ENCODE measurements around the gene NANS. TPM values are rescaled to one million over a fixed set of nuclear protein-coding genes. Genes with fewer than 3 reads are reported as not detected.

The NANS gene
- total RNA-seq, 1 donor from 2014 or later = 13.0 TPM

DNA sequence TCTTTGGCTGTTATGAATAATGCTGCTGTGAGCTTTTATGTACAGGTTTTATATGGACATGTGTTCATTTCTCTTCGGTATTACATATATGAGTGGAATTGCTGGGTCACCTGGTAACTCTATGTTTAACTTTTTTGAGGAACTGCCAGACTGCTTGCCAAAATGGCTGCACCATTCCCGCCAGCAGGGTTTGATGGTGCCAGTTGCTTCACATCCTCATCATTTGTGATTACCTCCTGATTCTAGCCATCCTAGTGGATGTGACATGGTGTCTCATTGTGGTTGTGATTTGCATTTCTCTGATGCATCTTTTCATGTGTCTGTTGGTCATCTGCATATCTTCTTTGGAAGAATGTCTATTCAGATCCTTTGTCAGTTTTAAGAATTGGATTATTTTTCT lies 10.7 kb downstream of the NANS start:
- H3K36me3 ChIP-seq = no peaks in the 10 kb centered on the region
- no peaks in the 10 kb centered on the region for H3K27me3 Mint-ChIP-seq (ENCODE audit: insufficient read depth, low read depth)
- H2AFZ ChIP-seq (replicated peaks) = no peak overlapping the region
- no peak overlapping the region for H3K4me3 Mint-ChIP-seq
- peaks cover 3% of the 10 kb centered on the region for H3F3A ChIP-seq (ENCODE audit: low read depth)
- no peak overlapping the region for H3K27ac Mint-ChIP-seq
- no peak for DNase-seq (ENCODE audit: low spot score)
- H3K79me2 ChIP-seq (ENCODE audit: low read depth) = no peaks in the 10 kb centered on the region
- no peaks in the 10 kb centered on the region for H3K9me3 ChIP-seq (ENCODE audit: low read depth)
- peaks cover 8% of the 10 kb centered on the region for H3K36me3 Mint-ChIP-seq
- H3K9me3 Mint-ChIP-seq = no peaks in the 10 kb centered on the region
- H4K20me1 ChIP-seq (ENCODE audit: low read depth) = no peaks in the 10 kb centered on the region
- TF ChIP-seq EZH2 (IDR thresholded peaks at IDR 0.05) (no peak), EZH2phosphoT487 (IDR thresholded peaks at IDR 0.05) (no peak)
- TF ChIP-seq, protein P1, sequence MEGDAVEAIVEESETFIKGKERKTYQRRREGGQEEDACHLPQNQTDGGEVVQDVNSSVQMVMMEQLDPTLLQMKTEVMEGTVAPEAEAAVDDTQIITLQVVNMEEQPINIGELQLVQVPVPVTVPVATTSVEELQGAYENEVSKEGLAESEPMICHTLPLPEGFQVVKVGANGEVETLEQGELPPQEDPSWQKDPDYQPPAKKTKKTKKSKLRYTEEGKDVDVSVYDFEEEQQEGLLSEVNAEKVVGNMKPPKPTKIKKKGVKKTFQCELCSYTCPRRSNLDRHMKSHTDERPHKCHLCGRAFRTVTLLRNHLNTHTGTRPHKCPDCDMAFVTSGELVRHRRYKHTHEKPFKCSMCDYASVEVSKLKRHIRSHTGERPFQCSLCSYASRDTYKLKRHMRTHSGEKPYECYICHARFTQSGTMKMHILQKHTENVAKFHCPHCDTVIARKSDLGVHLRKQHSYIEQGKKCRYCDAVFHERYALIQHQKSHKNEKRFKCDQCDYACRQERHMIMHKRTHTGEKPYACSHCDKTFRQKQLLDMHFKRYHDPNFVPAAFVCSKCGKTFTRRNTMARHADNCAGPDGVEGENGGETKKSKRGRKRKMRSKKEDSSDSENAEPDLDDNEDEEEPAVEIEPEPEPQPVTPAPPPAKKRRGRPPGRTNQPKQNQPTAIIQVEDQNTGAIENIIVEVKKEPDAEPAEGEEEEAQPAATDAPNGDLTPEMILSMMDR (IDR thresholded peaks at IDR 0.05) = no peak
- H3K4me1 Mint-ChIP-seq = no peaks in the 10 kb centered on the region
- no peak overlapping the region for H3K27ac ChIP-seq
- H3K27me3 ChIP-seq = no peaks in the 10 kb centered on the region
- no peak overlapping the region for H3K9ac ChIP-seq
- no peak overlapping the region for H3K4me3 ChIP-seq
- no peaks in the 10 kb centered on the region for H3K4me1 ChIP-seq
- H3K4me2 ChIP-seq = no peak overlapping the region

- no peaks in the 10 kb centered on the region for H3K27me3 ChIP-seq
- H3K4me2 ChIP-seq = no peak overlapping the region
- H4K20me1 ChIP-seq (ENCODE audit: low read depth) = no peaks in the 10 kb centered on the region
- H3K9ac ChIP-seq = no peak overlapping the region
- H3K36me3 ChIP-seq = no peaks in the 10 kb centered on the region
- no peak overlapping the region for H3K4me3 Mint-ChIP-seq
- H3K27me3 Mint-ChIP-seq (ENCODE audit: insufficient read depth, low read depth) = no peaks in the 10 kb centered on the region
- peaks cover 3% of the 10 kb centered on the region for H3F3A ChIP-seq (ENCODE audit: low read depth)
- H3K4me1 Mint-ChIP-seq = peaks cover 2% of the 10 kb centered on the region
- no peaks in the 10 kb centered on the region for H3K9me3 Mint-ChIP-seq
- no peak overlapping the region for H3K27ac ChIP-seq
- DNase-seq (ENCODE audit: low spot score) = no peak
- no peaks in the 10 kb centered on the region for H3K36me3 Mint-ChIP-seq
- TF ChIP-seq EZH2phosphoT487 (IDR thresholded peaks at IDR 0.05) (no peak), EZH2 (IDR thresholded peaks at IDR 0.05) (no peak)
- H3K79me2 ChIP-seq (ENCODE audit: low read depth) = no peaks in the 10 kb centered on the region
- H2AFZ ChIP-seq (replicated peaks) = no peak overlapping the region
- H3K4me3 ChIP-seq = no peak overlapping the region
- no peaks in the 10 kb centered on the region for H3K9me3 ChIP-seq (ENCODE audit: low read depth)
- peaks cover under 1% of the 10 kb centered on the region for H3K4me1 ChIP-seq
- H3K27ac Mint-ChIP-seq = no peak overlapping the region
Measured at GRCh38 chr9:98069551-98069950, 13.0 kb downstream of the NANS start.

- Histone ChIP-seq H3K9me3 (ENCODE audit: low read depth) (no peaks in the 10 kb centered on the region), H3K79me2 (ENCODE audit: low read depth) (no peaks in the 10 kb centered on the region), H3K9ac (no peak overlapping the region), H3F3A (ENCODE audit: low read depth) (no peaks in the 10 kb centered on the region), H3K27me3 (no peaks in the 10 kb centered on the region), H3K4me3 (no peak overlapping the region), H2AFZ (replicated peaks) (no peak overlapping the region), H3K4me2 (no peak overlapping the region), H3K36me3 (no peaks in the 10 kb centered on the region), H3K4me1 (peaks cover 3% of the 10 kb centered on the region), H4K20me1 (ENCODE audit: low read depth) (no peaks in the 10 kb centered on the region), H3K27ac (no peak overlapping the region)
- H3K36me3 Mint-ChIP-seq = no peaks in the 10 kb centered on the region
- H3K4me3 Mint-ChIP-seq = no peak overlapping the region
- no peaks in the 10 kb centered on the region for H3K27me3 Mint-ChIP-seq (ENCODE audit: insufficient read depth, low read depth)
- H3K9me3 Mint-ChIP-seq = no peaks in the 10 kb centered on the region
- peaks cover 7% of the 10 kb centered on the region for H3K4me1 Mint-ChIP-seq
- H3K27ac Mint-ChIP-seq = no peak overlapping the region
- no peak for DNase-seq (ENCODE audit: low spot score)
- TF ChIP-seq EZH2phosphoT487 (IDR thresholded peaks at IDR 0.05) = no peak
- TF ChIP-seq, protein P1 (IDR thresholded peaks at IDR 0.05) = no peak
- no peak for TF ChIP-seq EZH2 (IDR thresholded peaks at IDR 0.05)
Measured at GRCh38 chr9:98070704-98071103, 14.2 kb downstream of the NANS start.

DNA sequence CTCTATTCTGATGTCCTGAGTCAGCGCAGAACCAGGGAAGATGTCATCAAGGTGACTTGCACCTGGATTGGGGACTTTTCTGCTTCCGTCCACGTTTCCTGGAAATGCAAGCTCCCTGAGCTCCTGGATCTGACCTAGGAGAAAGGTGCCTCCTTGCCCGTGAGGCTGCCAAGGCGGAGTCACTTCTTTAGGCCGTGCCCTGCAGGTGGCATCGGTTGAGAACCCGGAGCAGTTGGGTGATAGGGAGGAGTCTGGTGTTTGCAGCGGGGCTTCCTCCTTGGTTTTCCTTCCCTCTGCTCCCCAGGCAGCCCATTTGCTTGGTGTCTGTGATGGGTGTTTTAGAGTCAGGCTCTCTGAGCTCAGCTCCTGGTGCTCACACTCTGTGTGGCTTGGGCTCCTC lies 15.2 kb downstream of the NANS start:
- Histone ChIP-seq H3K9me3 (ENCODE audit: low read depth) (no peaks in the 10 kb centered on the region), H2AFZ (replicated peaks) (no peak overlapping the region), H3K9ac (no peak overlapping the region), H4K20me1 (ENCODE audit: low read depth) (no peaks in the 10 kb centered on the region), H3K4me3 (no peak overlapping the region), H3K27me3 (no peaks in the 10 kb centered on the region), H3K79me2 (ENCODE audit: low read depth) (no peaks in the 10 kb centered on the region), H3K27ac (no peak overlapping the region), H3K4me2 (no peak overlapping the region), H3F3A (ENCODE audit: low read depth) (no peaks in the 10 kb centered on the region), H3K36me3 (no peaks in the 10 kb centered on the region), H3K4me1 (peaks cover 3% of the 10 kb centered on the region)
- no peak overlapping the region for H3K4me3 Mint-ChIP-seq
- peaks cover 9% of the 10 kb centered on the region for H3K4me1 Mint-ChIP-seq
- no peaks in the 10 kb centered on the region for H3K9me3 Mint-ChIP-seq
- no peak overlapping the region for H3K27ac Mint-ChIP-seq
- no peaks in the 10 kb centered on the region for H3K36me3 Mint-ChIP-seq
- DNase-seq (ENCODE audit: low spot score) = no peak
- H3K27me3 Mint-ChIP-seq (ENCODE audit: insufficient read depth, low read depth) = no peaks in the 10 kb centered on the region
- TF ChIP-seq EZH2phosphoT487 (IDR thresholded peaks at IDR 0.05) = no peak
- TF ChIP-seq EZH2 (IDR thresholded peaks at IDR 0.05) = no peak
- TF ChIP-seq, protein P1 (IDR thresholded peaks at IDR 0.05) = no peak

Measured in neural progenitor cell (in vitro differentiated cells).